Ovary (tissue), 9 donors: ENCODE results near the gene TSC22D2. TPM values are rescaled to one million over a fixed set of nuclear protein-coding genes. Genes with fewer than 3 reads are reported as not detected.

Experiments
- DNase-seq, 5 donors: peaks; one replicate each; pipeline ENCODE4 v3.0.0-alpha.2; 2019 to 2020
- H3K27ac ChIP-seq, 2 donors: fragments of 200-600 bp; one replicate each; pipeline versions ENCODE4 v1.5.1 to v1.8.0; 2019 to 2022
- H3K27me3 ChIP-seq: fragments of 200-600 bp; one replicate; pipeline ENCODE4 v1.8.0; 2022
- H3K36me3 ChIP-seq: fragments of 200-600 bp; sonication (generic); one replicate; pipeline ENCODE4 v1.5.1; 2019
- H3K4me1 ChIP-seq: one replicate; pipeline ENCODE4 v1.8.1; 2013; ENCODE audit warnings: mild to moderate bottlenecking, moderate library complexity; ENCODE audit not compliant: insufficient read depth
- H3K4me3 ChIP-seq: fragments of 200-600 bp; sonication (generic); one replicate; pipeline ENCODE4 v1.5.1; 2017
- H3K9me3 ChIP-seq, 2 donors: fragments of 200-600 bp in 1 of 2; sonication (generic) in 1 of 2; one replicate each; pipeline versions ENCODE4 v1.5.1 to v1.8.1; 2013 to 2019; ENCODE audit warnings: mild to moderate bottlenecking in 1 of 2, moderate library complexity in 1 of 2
- CTCF ChIP-seq, 3 donors: fragments of 450-650 bp in 2 of 3; fragments of 200-600 bp in 1 of 3; IDR thresholded peaks; one replicate each; pipeline versions ENCODE4 v1.5.1 to v1.8.0; 2016 to 2022; ENCODE audit warnings: antibody characterized with exemption in 3 of 3, mild to moderate bottlenecking in 1 of 3
- EP300 ChIP-seq: sonication (generic); formaldehyde crosslinking; IDR thresholded peaks from one replicate; pipeline ENCODE4 v1.6.1; 2017; ENCODE audit warnings: antibody characterized with exemption
- POLR2A ChIP-seq: fragments of 450-650 bp; IDR thresholded peaks from one replicate; pipeline ENCODE4 v1.6.1; 2017; ENCODE audit warnings: antibody characterized with exemption, mild to moderate bottlenecking, moderate library complexity
- WGBS, 3 donors: extraction: QIAGEN DNeasy Blood & Tissue Kit in 1 of 3; methylation state at CpG; one replicate each; pipeline versions ENCODE4 v1.1.5 to v1.1.7; 2013 to 2017; 5-methylcytosine and 5-hydroxymethylcytosine counted together
- intact Hi-C, 4 donors: fragments of 100-400 bp; cut with DNase I; formaldehyde crosslinking; loops; one replicate each; pipeline versions ENCODE4 v1.11.0 to v1.15.1; 2022 to 2023
- polyA plus RNA-seq, 2 donors: library from polyadenylated mRNA; stranded (reverse); fragments of 200-250 nt in 1 of 2; fragments of 350-450 nt in 1 of 2; fragmentation: Illumina TruSeq in 1 of 2; extraction: RNeasy Lipid Tissue Mini Kit (QIAGEN cat#74804) in 1 of 2; gene quantifications; one replicate each; pipeline ENCODE4 v1.2.3, GENCODE V29; 2013 to 2014
- total RNA-seq, 7 donors: library from RNA; depleted of rRNA in 2 of 7; stranded (reverse); fragments of >200 nt in 2 of 7; fragmentation: NEBNext Ultra II Directional in 3 of 7; extraction: Animal tissue kit (Norgen Biotek cat#: 25700) in 3 of 7; gene quantifications; one replicate each; pipeline versions ENCODE4 v1.1.0 to v1.2.4, GENCODE V29; 2016 to 2023
- donor health status: DM: no; HTN: no; CAD: no; lungs with moderate emphysema.
- donor health status: DM: no; HTN: no; CAD: no.
- donor health status: Bipolar disorder and iron deficiency.
- donor health status: DM: yes; HTN: yes; CAD: no.
- donor health status: DM: no; HTN: no; CAD: no.
- donor health status: DM: yes; HTN: yes; CAD: no.

The TSC22D2 gene
- total and polyA plus RNA-seq, 9 donors, result 11.2 to 33.4 (median 23.1) TPM

GRCh38 chr3:150449169-150449721 is 41.1 kb downstream of the TSC22D2 start:
- Histone ChIP-seq H3K9me3 (no peaks in the 10 kb centered on the region), H3K36me3 (no peaks in the 10 kb centered on the region), H3K27ac (no peak overlapping the region), H3K4me1 (no peaks in the 10 kb centered on the region), H3K27me3 (no peaks in the 10 kb centered on the region), H3K4me3 (no peak overlapping the region)
- DNase-seq, result no peak
- intact Hi-C loops, result no loop called here
- TF ChIP-seq CTCF (IDR thresholded peaks at IDR 0.05), result no peak
- TF ChIP-seq EP300, result no peak
- TF ChIP-seq POLR2A, result no peak

DNA sequence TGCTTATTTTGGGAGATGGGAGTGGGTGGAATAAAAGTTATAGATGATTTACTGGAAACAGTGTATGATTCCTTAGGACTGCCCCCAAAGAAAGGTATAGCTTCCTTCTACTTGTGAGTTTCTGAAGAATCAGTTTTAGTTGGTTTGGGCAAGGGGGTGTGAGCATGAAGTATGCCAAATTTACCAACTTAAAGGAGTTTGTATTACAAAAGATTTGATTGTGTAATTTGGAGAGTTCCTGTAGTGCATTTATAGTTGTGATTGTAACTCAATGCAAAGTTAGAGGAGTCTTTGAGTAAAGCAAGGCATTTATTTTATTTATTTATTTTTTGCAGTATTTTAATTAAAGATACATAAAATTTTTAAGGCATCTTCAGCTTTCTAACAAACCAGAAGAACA is 42.8 kb downstream of the TSC22D2 start:
- Histone ChIP-seq H3K27me3 (no peaks in the 10 kb centered on the region), H3K36me3 (no peaks in the 10 kb centered on the region), H3K9me3 (no peaks in the 10 kb centered on the region), H3K4me1 (no peaks in the 10 kb centered on the region), H3K27ac (no peak overlapping the region), H3K4me3 (no peak overlapping the region)
- intact Hi-C loops, result no loop called here
- TF ChIP-seq POLR2A (no peak), CTCF (IDR thresholded peaks at IDR 0.05) (no peak), EP300 (no peak)
- DNase-seq, result no peak

DNA sequence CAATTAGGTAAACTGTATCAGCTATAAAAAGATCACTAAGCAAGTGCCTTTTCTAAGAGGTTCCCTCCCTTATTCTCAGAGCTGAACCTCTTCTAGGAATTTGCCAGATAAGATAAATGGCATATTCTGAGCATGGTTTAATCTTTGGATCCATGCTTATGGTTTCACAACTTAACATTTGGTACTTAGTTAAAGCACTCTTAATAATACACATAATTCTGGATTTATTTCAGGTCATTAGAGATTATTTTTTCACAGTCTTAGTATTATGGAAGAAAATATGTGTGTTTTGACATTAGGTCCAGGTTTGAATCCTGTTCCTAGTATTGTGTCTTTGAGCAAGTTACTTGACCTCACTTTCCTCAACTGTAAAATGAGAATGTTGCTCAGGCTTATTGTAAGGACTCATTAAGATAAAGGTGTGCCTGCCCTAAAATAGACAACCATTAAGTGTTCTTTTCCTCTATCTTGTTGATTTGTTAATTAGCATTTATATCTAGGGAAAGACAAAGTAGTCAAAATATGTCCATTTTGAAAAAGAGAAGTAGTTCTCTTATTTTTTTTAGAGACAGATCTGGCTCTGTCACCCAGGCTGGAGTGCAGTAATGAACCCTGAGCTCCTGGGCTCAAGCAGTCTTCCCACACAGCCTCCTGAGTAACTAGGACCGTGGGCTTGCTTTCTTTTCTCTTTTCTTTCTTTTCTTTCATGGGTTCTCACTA is 43.4 kb downstream of the TSC22D2 start:
- intact Hi-C loops, result no loop called here
- H3K36me3 ChIP-seq, result no peaks in the 10 kb centered on the region
- H3K27me3 ChIP-seq, result no peaks in the 10 kb centered on the region
- H3K4me3 ChIP-seq, result no peak overlapping the region
- H3K4me1 ChIP-seq, result no peaks in the 10 kb centered on the region
- WGBS, 3 donors, result 33 to 48% (median 47%) methylated on average over 1 of the region's 1 CpG
- TF ChIP-seq EP300 (no peak), CTCF (IDR thresholded peaks at IDR 0.05) (no peak), POLR2A (no peak)
- H3K27ac ChIP-seq, result no peak overlapping the region
- no peaks in the 10 kb centered on the region for H3K9me3 ChIP-seq
- DNase-seq, result no peak

- Histone ChIP-seq H3K27me3 (no peaks in the 10 kb centered on the region), H3K36me3 (no peaks in the 10 kb centered on the region), H3K4me3 (no peak overlapping the region), H3K4me1 (no peaks in the 10 kb centered on the region), H3K27ac (no peak overlapping the region), H3K9me3 (no peaks in the 10 kb centered on the region)
- WGBS, 3 donors, result 97 to 99% (median 98%) methylated on average over 4 of the region's 4 CpGs
- intact Hi-C loops, result no loop called here
- TF ChIP-seq EP300 (no peak), CTCF (IDR thresholded peaks at IDR 0.05) (no peak), POLR2A (no peak)
- DNase-seq, result no peak
Observed at GRCh38 chr3:150453353-150453752, 45.3 kb downstream of the TSC22D2 start.
